Hematopoietic multipotent progenitor cell treated with erythropoietin and hydrocortisone succinate and interleukin-3 and kit ligand, for 15 days (in vitro differentiated cells): ENCODE measurements around the gene NACC1.

Experiments used
- DNase-seq: peaks from one replicate; pipeline ENCODE4 v3.0.0-alpha.2; 2015; ENCODE audit warnings: low spot score

The NACC1 gene

DNA sequence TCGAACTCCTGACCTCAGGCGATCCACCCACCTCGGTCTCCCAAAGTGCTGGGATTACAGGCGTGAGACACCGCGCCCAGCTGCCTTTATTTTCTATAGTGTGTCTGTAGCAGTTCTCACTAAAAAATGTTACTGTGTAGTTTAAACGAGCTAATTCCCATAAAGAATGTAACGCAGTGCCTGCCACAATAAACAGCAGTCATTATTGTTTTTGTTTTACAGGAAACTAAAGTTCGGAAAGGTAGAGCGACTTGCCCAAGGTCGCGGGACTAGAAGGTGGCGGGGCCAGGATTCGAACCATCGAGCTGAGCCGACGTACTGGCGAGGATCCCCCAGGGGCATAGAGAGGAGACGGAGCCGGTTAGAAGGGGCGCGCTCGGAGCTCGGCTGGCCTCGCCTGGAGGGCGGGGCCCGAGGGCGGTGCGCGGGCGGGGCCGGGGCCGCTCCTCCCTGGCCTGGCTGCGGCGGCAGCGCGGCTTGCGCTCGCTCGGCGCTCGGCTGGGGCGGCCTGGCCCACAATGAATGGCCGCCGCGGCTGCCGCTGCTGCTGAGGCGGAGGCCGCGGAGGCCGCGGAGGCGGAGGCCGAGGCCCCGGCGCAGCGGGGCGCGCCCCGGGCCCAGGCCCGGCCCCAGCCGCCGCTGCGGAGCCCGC lies at the start of gene NACC1:
Gene NACC1 (plus strand): TSS at position 493 of the 652 bp plus-strand sequence. CDS start 16,944 bp downstream, outside the sequence.
- DNase-seq: peak; percentile 89

DNA sequence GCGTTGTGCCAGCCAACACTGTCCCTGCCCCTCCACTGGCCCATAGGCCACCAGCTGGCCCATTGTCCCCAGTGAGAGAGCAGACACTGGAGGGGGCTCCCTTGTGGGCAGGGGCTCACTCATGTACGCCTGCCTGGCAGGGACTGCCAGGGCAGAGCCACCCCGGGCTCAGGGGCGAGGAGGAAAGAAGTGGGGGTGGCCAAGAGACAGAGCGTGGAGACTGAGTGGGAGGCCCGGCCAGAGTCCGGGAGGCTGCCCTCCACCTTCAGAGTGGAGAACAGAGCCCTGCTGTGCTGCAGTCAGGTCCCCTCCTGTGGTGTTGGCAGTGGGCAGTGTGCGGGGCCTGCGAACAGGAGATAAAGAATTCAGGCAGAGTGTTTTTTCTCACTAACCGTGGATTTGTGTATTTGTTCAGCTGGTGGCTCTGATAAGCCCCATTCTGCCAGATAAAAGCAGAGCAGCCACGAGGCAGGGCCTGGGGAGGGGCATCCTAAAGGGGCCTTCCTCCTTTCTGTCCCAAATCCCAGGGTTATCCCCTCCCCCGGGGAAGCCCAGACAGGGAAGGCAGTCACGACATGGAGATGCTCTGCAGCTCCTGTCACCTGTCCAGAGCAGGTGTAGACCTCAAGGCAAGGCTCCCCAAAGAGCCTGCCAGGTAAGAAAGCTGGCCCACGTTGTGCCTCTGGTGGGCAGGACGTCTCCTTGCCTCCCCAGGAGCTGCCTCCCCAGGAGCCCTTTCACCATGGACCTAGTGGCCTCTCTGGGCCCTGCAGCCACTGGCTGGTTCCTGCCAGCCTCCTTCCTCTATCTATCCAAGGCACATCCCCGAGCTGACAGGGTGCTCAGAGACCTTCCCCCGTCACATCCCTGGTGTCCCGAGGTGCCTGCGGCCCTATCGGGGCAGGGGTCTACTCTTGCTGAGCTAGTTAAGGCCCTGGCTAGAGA lies 48.4 kb upstream of the NACC1 start:
- peak; percentile 96 for DNase-seq

DNA sequence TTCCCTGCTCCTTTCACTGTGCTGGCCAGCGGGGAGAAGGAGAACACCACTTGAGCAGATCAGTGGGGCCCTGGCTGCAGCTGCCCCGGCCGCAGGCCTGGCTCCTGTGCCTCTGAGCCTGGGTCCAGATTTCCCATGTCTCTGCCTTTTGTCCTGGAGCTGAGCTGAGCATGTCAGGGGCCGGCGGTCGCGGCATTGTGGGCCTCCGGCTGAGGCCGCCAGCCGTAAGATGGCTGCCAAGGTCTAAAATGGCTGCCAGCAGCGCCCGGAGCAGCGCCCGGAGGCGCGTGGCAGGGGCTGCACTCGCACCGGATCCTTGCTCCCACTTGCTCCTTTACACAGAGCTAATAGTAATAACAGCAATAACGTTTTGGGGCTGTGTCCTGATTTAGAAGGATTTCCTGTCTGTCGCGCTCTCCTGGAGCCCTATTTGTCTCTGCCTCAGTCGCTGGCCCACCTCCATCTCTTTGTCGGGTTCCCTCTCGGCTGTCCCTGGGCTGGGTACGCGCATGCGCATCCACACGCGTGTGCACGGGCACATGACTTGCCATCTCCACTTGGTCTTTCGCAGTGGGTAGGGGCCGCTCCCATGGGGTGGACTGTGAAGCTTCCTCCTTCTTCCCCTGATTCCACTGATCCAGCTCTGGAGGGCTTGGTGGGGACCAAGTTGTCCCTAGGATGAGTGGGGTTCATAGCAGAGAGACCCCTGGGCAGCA lies 47.5 kb upstream of the NACC1 start:
- DNase-seq: no peak

DNA sequence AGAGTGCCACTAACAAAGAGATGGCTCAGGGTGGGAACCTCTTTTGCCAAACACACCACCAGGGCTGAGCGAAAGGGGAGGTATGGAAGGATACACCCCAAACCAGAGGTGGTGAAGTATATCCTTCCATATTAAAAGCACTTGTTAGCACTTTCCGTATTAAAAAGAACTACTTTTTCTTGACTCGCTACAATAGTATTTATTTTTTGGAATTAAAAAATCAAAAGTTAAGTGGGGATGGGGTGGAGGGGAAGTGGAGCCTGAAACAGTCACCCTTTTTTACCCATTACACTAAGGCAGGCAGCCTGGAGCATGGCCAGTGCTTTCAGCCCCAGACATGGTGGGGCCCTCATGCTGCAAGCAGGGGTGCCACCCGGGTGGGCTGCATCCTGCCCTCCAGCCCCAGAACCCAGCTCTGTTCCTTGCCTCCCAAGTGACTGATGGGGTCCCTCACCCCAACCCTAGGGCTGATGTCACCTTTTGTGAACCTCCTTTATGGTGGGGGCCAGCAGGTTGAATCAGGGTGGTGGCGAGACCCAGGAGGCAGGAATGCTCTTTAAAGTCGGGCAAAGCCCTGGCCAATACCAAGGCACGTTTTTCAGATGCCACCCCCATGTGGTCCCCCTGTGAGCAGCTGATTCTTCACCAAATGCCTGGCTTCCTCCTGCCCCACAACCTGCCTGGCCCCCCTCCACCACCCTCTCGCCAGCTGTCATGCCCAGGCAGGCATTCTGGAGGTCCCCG lies 46.4 kb upstream of the NACC1 start:
- DNase-seq: peak; percentile 35

DNA sequence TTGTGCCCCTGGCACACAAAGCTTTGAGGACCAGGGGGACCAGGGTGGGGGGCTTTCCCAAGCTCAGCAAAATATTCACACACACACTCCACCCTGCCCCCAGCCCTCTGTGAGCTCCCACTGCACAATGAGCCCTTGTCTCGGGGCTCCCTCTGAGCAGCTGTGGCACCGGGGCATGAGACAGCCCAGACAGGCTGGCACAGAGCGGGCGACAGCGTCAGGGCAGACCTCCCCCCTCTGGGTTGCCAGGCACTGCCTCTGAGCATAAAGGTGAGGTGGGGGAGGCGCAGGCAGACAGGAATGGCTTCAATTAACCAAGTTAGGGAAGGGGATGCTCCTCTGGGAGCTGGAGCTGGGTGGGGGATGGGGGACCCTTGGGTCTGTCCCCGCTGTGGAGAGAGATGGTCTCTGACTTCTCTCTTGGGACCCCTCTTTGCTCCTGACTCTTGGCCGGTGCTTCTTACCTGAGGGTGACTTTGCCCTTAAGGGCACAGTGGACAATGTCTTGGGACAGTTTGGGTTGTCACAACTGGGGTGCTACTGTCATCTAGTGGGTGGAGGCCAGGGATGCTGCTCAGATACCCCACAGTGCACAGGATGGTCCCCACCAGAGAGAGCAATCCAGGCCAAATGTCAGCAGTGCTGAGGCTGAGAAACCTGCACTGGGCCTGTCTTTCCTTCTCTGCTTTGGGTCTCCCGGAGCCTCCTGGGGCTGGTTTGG lies 45.7 kb upstream of the NACC1 start:
- peak; percentile 63 for DNase-seq

DNA sequence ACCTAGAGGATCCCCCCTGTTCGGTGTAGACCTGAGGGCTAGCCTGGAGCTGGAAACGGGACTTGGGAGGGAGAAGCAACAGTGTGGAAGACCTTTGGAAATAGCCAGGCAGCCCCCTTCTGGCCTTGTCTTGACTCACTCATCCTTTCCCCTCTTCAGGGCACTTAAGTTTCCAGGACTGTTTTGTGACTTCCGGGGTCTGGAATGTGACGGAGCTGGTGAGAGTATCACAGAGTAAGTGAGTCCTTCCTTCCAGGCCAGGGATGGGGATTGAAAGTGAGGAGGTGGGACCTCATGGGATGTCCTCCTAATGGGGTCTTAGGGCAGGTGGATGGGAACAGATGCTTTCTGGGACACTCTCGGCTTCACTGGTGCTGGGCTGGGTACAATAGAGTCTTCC lies 44.8 kb upstream of the NACC1 start:
- peak; percentile 23 for DNase-seq

DNA sequence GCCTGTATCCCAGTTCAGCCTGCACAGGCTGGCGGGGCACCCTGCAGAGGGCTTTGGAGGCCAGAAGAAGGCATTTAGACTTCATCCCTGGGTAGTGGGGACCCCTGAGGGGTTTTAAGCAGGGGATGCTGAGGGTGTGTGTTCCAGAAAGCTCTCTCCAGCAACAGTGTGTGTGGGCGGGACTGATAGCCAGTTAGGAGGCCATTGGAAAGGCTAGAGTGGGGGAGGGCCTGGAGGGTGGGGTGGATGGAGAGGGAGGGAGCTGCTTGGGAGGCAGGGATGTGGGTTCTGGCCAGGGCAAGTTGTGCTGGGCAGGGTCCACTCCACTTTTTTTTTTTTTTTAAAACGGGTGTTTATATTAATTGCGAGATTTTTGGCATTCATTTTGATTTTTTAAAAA lies 43.7 kb upstream of the NACC1 start:
- DNase-seq: peak; percentile 24

DNA sequence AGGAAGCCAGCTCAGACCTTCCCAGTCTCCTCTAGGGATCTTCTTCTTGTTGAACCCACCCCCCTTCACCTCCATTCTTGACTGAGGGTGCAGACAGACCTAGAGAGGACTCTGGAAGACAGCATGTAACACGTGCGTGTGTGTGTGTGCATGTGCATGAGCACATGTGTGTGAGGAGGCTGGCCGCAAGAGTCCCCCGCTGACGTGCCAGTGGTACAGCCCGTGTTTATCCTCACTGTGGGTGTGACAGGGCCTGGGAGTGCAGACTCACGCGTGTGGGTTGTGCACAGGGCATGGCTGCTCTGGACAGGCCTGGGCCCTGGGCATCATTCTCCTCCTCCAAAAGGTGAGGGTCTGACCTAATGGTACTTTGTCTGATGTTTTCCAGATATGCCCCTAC lies 41.7 kb upstream of the NACC1 start:
- peak; percentile 86 for DNase-seq

DNA sequence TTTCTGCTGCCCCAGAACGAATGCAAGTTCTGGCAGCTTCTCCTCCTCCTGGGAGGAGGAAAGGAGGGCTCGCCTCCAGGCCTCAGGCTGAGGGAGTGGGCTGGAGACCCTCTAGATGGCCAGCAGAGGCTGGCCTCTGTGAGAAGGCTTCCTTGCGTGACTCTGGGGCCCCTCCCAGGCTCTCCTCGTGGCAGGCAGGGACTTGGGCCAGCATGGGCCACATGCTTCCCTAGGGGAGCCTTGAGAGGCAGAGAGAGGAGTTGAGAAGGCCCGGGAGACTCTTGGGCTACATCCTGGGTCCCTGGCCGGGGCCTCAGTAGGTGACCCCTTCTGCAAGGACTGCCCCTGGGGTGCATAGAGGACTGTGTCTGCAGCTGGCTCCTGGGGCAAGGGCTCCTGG lies 41.3 kb upstream of the NACC1 start:
- DNase-seq: peak; percentile 61

DNA sequence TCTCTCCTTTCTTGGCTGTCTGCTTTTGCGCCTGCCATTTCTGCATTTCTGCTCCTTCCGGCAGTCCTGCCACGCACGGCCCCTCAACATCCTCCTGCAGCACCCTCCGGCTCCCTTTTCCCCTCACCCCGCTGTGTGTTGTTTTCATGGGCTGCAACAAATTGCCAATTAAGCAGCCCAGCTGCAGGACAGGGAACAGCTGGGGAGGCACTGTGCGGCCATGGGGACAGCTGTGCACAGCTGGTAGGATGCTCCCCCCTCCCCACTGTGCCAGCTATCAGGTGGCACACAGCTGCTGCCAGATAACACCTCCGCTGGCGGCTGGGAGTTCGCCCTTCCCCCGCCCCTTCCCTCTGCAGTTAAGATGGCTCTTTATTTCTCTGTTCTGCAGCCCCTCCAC lies 40.8 kb upstream of the NACC1 start:
- peak; percentile 93 for DNase-seq

DNA sequence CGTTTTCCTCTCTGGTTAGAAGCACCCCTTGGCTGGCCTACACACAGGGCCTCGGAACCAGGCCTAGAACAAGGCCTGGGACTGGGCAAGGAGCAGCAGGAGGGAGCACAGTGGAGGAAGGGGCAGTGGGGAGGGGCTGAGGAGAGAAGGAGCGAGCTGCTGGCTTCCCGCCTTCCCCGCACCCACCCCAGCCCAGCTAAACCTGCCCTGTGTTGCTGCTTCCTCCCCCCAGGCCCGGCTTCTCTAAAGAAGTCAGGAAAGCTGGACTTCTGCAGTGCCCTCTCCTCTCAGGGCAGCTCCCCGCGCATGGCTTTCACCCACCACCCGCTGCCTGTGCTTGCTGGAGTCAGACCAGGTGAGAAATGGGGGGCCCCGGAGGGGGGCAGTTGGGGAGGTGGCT lies 39.7 kb upstream of the NACC1 start:
- DNase-seq: peak; percentile 51

DNA sequence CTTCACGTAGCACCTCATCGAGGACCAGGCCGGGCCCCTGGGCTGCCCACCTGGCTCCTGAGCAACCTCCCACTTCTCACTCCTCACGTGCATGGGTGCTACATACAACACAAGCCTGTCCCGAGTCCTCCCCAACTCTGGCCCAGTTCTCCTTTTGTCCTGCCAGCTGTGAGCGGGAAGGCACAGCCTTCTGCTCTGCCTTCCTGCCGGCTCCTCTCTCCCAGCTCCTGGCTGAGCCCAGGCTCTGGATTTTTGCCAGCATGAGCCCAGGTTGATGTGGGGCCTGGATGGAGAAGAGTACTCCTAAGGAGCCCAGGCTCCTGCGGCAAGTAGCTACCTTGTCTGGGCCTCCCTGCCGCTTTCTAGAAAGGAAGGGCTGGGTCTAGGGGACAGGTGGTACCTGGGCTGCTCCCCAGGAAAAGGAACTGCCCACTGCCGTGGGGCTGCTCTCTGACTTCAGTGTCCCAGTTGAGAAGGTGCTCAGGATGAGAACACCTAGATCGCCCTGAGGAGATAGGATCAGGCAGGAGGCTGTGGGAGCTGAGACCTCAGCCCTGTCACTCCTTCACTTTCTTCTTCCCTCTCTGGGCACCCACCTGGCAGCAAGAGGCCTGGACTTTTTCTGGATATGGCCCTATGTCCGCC lies 39.0 kb upstream of the NACC1 start:
- no peak for DNase-seq

DNA sequence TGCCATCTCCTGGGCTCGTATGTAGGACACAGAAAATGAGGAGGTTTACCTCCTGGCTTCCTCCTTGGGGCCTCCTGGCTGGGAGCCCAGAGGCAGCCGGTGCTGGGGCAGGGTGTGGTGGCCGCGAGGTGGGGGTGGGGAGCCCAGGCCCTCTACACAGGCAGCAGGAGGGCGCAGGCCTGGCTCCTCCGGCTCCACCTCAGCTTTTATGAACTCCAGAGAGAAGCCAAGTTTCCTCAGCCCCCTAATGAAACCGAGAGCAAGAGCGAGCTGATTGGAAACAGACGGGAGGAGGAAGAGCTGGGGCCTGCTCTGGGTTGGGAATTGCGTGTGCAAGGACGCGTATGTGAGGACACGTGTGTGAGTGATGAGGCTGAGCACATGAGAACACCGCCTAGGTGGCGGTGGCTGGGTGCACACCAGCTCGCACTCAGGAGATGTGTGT lies 38.5 kb upstream of the NACC1 start:
- DNase-seq: peak; percentile 91

DNA sequence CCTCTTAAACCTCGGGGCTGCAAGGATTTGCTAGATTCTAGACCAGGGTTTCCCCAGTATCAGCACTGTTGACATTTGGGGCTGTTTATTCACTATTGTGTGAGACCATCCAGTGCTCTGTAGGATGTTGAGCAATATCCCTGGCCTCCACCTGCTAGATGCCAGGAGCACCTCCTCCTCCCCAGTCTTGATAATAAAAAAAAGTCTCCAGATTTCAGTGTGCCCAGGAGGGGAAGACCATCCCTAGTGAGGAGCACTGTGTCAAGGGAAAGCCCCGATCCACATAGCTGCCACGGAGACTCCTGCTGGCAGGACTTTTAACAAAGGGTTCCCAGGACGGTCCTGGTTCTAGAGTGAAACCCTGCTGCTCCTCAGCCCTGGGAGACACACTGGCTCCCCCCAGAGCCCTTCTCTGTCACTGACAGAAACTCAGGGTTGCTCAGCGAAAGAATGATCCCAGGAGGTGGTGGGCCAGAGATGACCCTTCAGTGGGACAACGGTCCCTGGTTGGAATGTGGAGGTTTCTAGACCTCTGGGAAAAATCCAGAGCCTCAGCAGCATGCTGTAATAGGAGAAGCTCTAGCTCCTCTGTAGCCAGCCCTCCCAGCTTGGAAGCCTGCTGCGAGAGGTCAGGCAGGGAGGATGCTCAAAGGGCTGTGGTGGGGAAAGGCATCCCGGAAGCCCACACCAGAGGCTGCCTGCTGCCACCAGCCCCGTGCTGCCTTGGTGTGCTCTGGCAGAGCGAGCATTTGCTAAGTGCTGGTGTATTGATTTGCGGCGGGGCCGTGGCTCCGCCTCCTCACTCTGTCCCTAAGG lies 35.7 kb upstream of the NACC1 start:
- DNase-seq: peak; percentile 45

DNA sequence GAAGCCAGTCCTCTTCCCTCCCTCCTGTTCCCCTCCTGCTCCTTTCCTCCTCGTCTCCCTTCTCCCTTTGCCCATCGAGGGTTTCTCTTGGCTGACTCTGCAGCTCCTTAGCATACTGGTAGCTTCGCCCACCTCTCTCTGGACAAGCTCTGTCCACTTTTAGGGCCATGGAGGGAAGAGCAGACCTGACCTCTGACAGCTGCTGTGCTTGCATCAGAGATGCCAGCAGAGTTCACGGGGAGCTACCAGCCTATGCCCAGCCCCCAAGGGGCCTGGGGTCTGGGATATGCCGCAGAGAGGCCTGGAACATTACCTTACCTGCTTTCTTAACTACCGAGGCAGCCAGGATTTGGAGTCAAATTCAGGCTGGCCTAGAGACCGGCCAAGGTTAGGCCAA lies 35.1 kb upstream of the NACC1 start:
- DNase-seq: no peak

DNA sequence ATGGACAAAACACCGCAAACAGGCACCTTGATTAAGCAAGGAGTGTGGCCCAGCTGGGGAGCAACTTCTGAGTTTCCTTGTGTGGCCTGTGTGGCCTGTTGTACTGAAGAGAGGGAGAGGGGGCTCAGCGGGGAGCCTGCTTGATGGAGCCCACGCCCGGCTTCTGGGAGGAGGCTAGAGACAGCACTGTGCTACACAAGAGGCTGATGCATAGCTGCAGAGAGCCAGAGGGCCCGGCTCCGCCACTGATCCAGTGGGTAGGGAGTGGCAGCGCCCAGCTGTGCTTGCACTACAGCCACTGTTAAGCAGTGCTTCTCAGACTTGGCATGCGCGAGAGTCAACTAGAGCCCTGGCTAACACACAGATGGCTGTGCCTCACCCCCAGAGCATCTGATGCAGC lies 34.4 kb upstream of the NACC1 start:
- no peak for DNase-seq

DNA sequence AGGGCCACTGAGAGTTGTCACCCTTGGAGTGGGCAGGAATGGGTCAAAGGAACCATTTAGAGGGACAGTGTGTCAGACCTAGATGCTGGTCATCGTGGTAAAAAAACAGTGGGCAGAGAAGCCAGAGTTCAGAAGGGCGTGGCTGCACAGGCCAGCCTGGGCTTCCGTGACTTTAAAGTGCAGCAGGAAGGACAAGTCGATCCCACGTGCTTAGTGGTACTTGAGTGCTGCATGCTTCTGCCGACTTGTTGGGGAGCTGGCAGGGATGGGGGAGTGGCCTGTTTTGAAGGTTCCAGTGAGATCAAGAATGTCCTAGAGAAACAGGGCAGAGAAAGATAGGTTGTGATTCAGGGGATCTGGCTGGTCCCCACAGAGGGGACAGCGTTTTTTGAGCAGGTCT lies 32.4 kb upstream of the NACC1 start:
- DNase-seq: no peak

DNA sequence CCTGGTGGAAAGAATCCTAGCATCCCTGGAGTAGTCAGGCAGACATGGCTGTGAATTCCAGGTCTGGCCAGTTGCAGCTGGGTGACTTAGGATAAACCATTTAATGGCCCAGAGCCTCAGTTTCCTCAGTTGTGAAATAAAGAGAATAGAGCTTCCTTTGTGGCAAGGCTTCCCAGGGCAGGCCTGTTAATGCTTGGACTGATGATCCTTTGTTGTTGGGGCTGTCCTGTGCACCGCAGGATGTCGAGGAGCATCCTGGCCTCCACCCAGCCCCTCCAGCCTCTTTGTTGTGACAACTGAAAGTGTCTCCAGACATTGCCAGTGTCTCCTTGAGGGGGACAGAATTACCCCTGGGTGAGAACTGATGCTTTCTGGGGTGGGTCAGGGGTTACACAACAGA lies 31.7 kb upstream of the NACC1 start:
- no peak for DNase-seq

DNA sequence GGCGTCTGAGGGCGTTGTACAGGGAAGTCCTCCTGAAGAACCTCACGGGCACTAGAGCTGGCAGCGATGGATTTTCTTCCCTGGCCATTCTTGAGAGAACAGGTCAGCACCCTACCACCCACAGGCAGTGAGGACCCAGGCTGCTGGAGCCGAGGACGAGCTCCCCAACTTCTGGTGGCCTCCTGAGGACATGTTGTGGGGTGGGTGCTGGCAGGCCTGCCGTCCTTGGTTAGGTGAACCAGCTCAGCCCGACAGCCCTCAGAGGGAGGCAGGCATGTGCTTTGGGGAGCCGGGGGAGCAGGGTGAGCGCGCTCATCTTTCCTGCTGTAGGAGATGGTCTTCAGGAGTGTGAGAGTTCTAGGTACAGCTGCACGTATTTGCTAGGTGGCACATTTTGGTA lies 30.8 kb upstream of the NACC1 start:
- DNase-seq: no peak
